Fibroblast of mammary gland (primary cell): ENCODE results near the gene SUSD4.

Experiments used
- DNase-seq: peaks from one replicate; pipeline ENCODE4 v3.0.0-alpha.2; 2010; ENCODE audit warnings: low read depth
- H3K4me3 ChIP-seq: 2 replicates; pipeline ENCODE4 v1.5.1; 2011; ENCODE audit warnings: low read depth, mild to moderate bottlenecking, low read length, moderate library complexity; ENCODE audit not compliant: control insufficient read depth
- TF ChIP-seq, protein P1 (sequence below): conservative IDR thresholded peaks from 2 replicates; pipeline ENCODE4 v1.5.1; 2011; ENCODE audit warnings: low read depth, low read length, inconsistent platforms; ENCODE audit not compliant: control insufficient read depth, insufficient read depth

The SUSD4 gene

DNA sequence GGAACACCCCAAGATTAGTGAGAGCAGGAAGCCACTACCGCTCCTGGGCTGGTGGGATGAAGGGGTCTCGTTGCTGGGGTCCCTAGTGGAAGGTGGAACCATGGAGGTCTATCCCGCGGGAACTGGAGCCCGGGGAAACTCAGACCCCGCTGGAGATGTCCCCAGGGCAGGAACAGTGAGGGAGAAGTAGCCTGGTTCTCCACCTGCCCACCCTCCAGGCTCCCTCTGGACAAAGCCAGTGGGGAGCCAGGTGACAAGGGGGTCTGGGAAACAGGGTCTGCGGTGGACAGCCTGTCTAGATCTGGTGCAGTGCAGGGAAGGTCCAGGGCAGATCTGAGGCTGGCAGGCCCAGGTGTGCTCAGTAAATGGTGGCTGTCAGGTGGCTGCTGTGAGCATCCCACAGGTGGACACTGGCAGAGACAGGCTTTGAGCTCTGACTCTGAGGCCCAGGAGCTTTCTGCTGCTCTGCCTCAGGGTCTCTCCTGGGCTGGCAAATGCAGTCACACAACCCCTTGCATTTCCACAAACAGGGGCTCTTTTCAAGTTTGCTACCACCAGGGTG, 132.9 kb downstream of the SUSD4 start:
- H3K4me3 ChIP-seq: no peak overlapping the region
- TF ChIP-seq, protein P1, sequence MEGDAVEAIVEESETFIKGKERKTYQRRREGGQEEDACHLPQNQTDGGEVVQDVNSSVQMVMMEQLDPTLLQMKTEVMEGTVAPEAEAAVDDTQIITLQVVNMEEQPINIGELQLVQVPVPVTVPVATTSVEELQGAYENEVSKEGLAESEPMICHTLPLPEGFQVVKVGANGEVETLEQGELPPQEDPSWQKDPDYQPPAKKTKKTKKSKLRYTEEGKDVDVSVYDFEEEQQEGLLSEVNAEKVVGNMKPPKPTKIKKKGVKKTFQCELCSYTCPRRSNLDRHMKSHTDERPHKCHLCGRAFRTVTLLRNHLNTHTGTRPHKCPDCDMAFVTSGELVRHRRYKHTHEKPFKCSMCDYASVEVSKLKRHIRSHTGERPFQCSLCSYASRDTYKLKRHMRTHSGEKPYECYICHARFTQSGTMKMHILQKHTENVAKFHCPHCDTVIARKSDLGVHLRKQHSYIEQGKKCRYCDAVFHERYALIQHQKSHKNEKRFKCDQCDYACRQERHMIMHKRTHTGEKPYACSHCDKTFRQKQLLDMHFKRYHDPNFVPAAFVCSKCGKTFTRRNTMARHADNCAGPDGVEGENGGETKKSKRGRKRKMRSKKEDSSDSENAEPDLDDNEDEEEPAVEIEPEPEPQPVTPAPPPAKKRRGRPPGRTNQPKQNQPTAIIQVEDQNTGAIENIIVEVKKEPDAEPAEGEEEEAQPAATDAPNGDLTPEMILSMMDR: no peak
- DNase-seq: no peak

DNA sequence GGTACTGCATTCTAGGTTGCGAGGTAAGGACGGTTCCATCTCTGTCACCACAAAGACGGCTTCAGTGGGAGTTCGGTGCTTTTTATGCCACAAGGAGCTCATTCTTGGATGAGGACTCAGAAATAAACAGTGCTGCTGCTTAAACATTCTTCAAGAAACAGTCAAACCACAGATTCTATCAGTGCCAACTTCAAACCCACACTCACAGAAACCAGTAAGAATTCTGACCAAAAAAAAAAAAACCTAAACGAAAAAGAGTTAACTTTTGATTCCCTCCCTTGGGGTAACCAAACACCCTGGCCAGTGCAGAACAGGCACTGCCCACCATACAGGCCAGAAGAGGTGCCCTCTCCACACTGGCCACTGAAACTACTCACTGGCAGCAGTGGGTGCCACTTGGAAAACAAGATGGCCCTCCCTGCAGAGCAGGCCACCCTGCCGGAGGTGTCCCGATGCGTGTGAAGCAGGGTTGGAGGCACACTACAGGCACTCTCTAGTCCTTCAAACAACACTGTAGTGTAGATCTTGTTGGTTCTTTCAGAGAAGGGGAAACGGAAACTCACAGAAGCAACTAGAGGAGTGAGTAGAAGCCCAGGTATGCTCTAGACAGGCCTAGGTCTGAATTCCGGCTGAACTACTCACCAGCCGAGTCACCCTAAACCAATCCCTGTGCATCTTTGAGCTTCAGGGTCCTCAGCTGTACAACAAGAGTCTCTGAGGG, 133.7 kb downstream of the SUSD4 start:
- no peak overlapping the region for H3K4me3 ChIP-seq
- TF ChIP-seq, protein P1: no peak
- peak; percentile 76 for DNase-seq

DNA sequence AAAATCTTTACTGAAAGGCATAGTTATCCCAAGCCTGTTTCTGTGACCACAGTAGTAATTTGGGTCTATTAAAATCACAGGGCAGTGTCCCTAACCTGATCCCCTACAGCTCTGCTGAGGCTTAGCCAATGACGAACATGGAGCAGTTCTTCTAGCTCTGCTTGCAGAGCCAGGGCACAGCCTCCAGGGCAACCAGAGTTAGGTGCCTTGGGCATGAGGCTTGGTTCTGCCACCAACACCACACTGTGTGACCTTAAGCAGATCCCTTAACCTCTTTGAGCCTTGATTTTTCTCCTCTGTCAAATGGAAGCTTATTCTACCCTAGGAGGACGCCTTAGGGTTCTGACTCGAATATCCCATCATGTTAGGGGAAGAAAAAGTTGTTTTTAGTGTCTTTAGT, 134.2 kb downstream of the SUSD4 start:
- no peak for DNase-seq
- no peak overlapping the region for H3K4me3 ChIP-seq
- TF ChIP-seq, protein P1: no peak

DNA sequence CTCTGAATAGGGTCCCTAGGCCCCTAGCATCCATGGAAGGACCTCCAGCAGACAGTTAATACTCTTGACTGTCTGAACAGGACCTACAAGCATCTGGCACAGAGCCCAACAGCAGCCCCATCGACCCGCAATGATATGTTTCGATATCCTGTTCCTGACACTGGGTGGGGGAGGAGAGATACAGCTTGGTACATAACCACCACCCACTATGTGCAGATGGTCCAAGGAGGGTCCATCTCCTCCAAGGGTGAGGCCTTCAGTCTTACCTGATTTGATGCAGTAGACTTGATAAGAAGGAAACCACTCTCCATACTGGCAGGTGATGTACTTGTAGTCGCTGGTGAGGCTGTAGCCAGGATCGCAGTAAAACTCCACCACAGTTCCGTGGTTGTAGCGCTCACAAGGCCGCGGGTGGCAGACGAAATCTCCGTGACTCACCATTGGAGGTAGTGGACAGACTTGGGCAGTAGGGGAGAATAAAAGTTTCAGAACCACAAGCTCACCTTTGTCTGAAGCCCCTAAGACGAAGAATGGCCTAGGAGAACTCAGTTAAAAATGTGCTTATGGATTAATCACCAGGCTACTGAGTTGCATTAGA, 134.9 kb downstream of the SUSD4 start:
- DNase-seq: no peak

DNA sequence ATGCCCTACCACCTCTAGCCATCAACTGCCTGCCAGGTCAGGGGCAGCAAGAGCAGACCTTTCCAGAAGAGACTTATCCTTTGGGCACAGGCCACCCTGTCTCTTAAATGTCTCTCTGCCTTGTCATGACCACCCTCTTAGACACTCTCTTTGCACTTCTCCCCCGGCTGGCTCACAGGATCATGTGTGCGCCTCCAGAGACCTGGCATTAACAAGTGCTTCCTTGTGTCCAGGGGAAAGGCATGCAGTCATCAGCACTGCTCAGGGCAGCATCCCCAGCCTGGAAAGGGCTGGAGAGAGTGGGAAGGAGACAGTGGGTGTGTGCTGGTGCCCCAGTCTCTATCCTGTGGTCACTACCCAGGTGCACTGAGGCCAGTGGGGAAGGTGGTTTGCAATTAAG, 135.8 kb downstream of the SUSD4 start:
- no peak for DNase-seq
- TF ChIP-seq, protein P1: no peak

More for the DNA sequence above, 134.9 kb downstream of the SUSD4 start:
- H3K4me3 ChIP-seq: no peak overlapping the region
- TF ChIP-seq, protein P1: no peak

DNA sequence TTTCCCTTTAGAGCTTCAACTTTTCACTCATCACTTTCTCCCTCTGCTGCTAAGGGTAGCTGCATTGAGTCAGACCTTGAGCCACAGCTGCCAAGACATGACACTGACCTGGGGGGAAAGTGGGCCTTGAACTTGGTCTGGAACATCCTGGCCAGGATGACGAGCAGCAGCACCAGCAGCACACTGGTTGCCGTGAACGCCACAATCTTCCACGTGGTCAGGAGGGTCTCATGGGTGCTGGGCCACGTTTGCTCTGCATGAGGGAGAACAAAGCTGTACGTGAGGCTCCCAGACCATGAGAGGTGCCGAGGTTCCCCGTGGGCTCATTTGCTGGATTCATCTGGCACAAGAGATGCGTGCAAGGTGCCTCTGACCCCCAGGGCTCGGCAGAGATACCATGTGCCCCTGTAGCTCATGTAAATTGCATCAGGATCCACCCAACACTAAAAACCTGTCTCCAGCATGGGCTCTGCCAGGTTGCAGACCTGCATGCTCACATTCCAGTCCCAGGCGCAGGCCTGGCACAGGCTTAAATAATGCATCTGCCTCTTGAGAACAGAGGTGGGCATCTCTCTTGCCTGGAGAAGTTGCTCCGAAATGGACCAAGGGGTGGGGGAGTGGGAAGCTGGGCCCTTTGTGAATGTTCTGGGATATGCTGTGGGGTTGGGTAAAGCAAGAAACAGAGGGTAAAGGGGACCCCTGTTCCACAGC, 136.3 kb downstream of the SUSD4 start:
- TF ChIP-seq, protein P1: no peak
- no peak for DNase-seq
- no peak overlapping the region for H3K4me3 ChIP-seq

More for the DNA sequence above, 135.8 kb downstream of the SUSD4 start:
- no peak overlapping the region for H3K4me3 ChIP-seq
